Muscle of back (tissue), 11 donors: ENCODE results near the gene PTRH1. TPM values are rescaled to one million over a fixed set of nuclear protein-coding genes. Genes with fewer than 3 reads are reported as not detected.
A peak's percentile ranks its signal among the peaks of the same experiment; 100 is the strongest.

ENCODE experiments used
- DNase-seq, 3 donors: peaks; one replicate each; pipeline versions ENCODE4 v3.0.0 to v3.0.0-alpha.2; 2013
- polyA plus RNA-seq, 10 donors: library from polyadenylated mRNA; unstranded; fragments of 120-200 nt; gene quantifications; one replicate each; pipeline ENCODE4 v1.2.1, GENCODE V29; 2013; ENCODE audit not compliant: insufficient read length in 10 of 10

PTRH1 gene
- polyA plus RNA-seq, 10 donors = 4.4 to 8.2 (median 6.4) TPM

DNA sequence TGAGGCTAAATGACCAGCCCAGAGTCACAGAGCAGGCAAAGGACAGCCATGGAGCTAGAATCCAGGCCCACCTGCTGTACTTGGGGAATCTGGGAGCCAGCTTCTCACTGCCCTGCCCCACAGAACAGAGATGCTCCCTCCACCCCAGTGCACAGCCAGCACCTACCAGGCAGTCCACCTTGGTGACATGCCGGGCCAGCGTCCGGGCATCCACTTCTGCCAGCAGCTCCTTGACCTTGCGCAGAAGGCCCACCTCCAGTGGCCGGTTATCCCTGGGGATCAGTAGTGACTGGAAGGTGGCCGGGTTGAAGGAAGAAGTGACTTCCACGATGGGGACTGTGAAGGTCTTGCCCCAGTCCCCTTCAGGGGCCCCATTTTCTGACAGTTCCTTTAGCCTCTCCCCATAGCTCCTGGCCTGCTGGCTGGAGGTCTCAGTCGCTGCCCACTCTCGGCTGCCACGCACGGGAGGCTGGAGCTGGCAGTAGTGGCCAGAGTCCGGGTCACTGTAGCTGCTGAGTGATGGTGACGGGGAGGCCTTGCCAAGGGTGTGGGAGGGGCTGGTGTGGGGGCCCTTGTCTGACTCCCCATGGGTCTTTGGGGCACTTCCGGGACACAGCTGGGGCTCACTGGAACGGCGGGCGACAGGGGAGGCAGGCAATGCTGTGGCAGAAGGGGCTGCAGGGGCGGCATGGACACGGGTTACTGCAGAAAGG lies 29.1 kb upstream of the PTRH1 start:
- no peak for DNase-seq

GRCh38 chr9:127742435-127743088 lies 27.1 kb upstream of the PTRH1 start:
- peak in 1 of 3 donors; percentile 73 for DNase-seq

DNA sequence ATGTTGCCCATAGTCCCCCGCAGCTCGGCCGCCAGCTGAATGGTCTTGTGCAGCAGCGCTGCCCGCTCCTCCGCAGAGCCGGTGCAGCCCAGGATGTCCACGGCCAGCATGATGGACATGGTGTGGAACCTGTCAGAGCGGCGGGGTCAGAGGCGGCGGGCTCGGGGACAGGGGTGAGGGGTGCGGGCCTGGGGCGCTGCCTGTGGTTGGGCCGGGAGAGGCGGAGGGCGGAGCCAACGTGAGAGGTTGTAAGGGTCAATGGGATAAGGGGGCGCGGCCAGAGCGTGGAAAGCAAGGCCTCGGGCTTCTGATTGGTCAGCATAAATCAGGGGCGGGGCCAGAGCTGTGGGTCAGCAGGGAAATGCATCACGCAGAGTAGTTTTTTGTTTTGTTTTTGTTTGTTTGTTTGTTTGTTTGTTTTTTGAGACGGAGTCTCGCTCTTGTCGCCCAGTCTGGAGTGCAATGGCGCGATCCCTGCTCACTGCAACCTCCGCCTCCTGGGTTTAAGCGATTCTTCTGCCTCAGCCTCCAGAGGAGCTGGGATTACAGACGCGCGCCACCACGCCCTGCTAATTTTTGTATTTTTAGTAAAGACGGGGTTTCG lies 26.5 kb upstream of the PTRH1 start:
- DNase-seq = peak in 1 of 3 donors; percentile 72

DNA sequence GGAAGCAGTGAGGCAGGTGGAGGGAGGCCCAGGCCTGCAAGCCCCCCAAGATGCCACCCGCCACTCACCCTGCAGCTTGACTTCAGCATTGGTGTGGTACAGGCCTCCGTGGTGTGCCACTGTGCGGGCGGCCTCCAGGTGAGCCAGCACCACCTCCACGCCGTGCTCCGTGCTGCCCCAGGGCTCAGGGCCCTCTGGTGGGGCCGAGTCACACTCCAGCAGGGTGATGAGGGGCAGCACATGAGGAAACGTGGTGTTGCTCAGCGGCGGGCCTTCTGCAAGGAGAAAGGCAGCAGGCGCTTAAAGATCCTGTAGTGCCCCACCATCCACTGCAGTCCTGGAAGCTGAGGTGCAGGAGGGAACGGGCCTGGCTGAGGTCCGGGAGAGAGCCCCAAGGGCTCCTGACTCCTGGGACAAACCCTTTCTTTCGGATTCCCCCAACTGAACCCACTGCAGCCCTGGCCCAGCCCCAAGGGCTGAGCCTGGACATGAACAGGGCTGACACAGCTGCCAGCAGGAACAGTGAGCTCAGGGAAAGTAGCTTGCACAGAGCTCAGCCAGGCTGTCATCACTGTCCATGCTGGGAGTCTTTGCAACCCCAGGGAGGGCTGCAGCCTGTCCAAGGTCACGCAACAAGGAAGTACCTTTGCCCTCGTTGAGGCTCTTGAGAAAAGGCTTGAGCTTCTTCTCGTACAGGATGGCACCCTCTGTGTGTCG lies 24.3 kb upstream of the PTRH1 start:
- DNase-seq = no peak

GRCh38 chr9:127738666-127739065 lies 23.2 kb upstream of the PTRH1 start:
- no peak for DNase-seq

DNA sequence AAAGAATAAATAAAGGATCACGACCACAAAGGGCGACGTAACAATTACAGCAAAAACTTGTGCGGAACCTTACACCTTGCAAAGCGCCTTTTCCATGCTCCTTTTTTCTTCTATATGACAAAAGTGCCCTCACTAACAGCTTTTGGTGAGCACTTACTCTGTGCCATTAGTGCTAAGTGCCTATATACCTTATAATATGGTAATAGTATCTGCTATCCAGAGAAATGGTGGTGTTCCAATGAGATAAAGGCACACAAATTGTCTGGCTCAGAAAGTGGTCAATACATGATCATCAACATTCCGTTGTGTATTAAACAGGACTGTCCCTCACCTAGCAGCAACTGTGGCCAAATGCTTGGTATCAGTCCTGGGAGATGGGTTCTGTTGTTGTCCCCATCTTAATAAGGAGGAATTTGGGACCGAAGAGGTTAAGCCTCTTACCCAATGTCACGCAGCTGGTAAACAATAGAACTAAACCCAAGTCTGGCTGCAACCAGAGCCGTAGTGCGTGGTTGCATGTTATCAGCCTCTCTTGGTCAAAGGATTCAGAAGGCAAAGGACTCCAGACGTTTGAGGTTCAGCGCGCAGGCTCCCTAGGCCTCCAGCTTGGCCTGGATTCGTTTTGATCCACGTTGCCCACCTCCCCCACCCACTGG lies 20.2 kb upstream of the PTRH1 start:
- no peak for DNase-seq

GRCh38 chr9:127734747-127735529 lies 19.5 kb upstream of the PTRH1 start, which contains the start of gene TOR2A:
TOR2A (minus strand) TSS chr9:127735294; CDS start chr9:127735270, 24 bp downstream.
- DNase-seq = peak; percentile 97 to 99 (median 98)

DNA sequence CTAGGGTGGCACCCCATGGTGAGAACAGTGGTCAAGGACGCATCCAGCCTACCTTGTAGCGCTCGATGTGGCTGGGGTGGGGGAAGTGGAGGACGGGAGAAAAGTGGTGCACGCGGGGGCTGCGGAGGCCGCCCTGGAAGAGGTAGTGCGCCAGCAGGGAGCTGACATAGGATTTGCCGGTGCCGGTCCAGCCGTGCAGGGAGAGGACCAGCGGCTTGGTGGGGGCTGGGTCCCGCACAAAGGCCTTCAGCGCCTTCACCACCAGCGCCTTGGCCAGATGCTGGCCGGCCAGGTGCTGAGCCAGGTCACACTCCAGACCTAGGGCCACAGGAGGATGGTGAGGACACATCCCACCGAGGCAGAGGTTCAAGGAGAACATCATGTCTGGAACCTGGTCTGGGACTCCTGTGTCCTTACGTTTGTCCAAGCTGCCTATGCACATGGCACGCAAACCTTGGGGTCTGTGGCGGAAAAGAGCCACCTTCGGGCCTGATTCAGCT lies 18.8 kb upstream of the PTRH1 start:
- DNase-seq = peak in 1 of 3 donors; percentile 26

- no peak for DNase-seq
Observed at GRCh38 chr9:127733614-127734013, 18.2 kb upstream of the PTRH1 start.

DNA sequence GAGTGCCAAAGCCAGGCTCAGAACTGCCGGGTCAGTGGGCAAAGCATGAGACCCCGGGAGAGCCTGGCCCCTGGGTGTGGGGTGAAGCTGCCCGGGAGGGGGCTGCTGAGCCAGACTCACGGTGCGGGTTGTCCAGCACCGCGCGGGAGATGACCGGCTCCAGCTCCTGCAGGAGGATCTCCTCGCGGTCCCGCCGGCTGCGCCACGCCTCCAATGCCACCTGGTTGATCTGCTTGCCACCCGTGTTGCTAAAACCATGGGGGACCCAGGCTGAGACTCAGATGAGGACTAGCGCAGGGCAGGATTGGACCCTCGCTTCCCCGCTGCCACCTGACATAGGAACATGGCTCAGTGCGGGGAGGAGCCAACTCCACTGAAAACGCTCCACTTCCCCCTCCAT lies 17.0 kb upstream of the PTRH1 start:
- DNase-seq = no peak

DNA sequence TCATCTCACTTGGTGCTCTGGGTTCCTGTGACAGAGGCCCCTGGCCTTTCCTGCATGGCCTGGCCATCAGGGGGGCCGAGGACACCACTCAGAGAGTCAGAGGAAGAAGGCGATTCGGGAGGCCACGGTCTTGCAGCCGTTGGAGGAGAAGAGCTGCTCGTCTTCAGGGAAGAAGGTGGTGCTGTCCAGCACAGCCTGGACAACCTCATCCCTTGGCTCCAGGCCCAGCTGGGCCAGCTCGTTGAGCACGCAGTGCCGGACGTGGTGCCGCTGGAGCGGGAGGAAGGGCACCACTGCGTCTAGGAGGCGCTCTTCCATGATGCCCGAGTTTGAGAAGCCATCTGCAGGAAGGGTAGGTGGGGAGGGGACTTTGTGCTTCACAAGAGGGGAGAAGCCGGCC lies 16.5 kb upstream of the PTRH1 start:
- no peak for DNase-seq

GRCh38 chr9:127730799-127731410 lies 15.4 kb upstream of the PTRH1 start:
- DNase-seq = no peak

- DNase-seq = no peak
Observed at GRCh38 chr9:127730262-127730661, 14.8 kb upstream of the PTRH1 start.

DNA sequence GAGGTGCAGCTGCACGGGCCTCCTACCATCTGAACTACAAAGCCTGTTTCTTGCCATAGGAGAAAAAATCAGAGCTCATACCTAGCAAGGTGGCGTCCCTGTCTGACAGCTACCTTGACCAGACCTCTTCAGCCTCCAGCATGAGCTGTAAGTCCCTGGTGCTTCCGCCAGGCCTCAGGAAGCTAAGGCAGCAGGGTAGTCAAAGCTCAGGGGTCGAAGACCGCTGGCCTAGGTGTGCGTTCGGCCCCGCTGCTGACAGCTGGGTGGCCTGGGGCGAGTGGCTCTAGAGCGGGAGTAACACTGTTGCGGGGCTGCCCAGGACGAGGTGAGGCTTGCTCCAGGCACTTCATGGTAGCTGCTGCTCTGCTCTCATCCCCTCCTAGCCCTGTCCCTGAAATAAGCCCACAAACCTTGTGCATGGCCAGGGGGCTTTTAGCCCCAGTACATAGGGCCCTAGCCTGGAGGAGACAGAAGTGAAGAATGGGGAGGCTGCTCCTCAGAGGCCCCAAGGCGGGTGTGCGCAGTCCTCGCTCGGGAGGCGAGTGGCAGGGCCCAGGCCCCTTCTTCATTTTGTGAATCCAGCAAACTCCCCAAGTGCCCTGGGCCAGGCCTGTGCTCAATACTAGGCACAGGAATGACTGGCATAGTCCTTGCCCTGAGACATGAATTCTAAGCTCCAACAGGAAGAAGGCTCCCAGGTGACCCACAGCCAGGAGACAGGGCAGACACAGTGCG lies 14.2 kb upstream of the PTRH1 start:
- DNase-seq = no peak

GRCh38 chr9:127728808-127729207 lies 13.3 kb upstream of the PTRH1 start:
- DNase-seq = no peak

GRCh38 chr9:127726871-127727270 lies 11.4 kb upstream of the PTRH1 start:
- no peak for DNase-seq

GRCh38 chr9:127724012-127724411 lies 8.5 kb upstream of the PTRH1 start:
- no peak for DNase-seq

DNA sequence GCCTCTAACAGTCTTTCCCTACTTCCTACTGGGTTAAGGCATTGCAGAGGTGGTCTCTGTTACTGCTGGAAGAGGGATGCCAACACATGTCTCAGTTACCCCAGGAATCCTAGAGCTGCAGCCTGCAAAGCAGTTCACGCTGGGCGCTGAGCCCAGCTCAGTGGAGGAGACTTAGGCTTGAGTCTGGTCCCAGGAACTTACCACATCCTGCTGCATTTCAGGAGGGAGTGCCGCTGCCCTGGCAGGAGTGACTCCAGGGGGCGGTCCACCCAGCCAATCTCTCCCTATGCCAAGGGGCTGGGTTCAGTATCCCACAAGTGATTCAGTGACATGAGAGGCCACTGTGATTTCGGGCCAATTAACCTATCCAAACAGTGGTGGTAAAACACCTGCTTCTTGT lies 8.0 kb upstream of the PTRH1 start:
- no peak for DNase-seq

GRCh38 chr9:127723013-127723412 lies 7.5 kb upstream of the PTRH1 start:
- no peak for DNase-seq
